HG03025 (cell line): ENCODE results near the gene FBF1.
A peak's percentile ranks its signal among the peaks of the same experiment; 100 is the strongest.

ENCODE experiments used
- ATAC-seq: cut with Tn5 transposase; IDR thresholded peaks from one replicate; pipeline ENCODE4 v1.9.1; 2021; ENCODE audit warnings: mild to moderate bottlenecking, moderate library complexity; ENCODE audit not compliant: unreplicated experiment, low FRiP score

The FBF1 gene

DNA sequence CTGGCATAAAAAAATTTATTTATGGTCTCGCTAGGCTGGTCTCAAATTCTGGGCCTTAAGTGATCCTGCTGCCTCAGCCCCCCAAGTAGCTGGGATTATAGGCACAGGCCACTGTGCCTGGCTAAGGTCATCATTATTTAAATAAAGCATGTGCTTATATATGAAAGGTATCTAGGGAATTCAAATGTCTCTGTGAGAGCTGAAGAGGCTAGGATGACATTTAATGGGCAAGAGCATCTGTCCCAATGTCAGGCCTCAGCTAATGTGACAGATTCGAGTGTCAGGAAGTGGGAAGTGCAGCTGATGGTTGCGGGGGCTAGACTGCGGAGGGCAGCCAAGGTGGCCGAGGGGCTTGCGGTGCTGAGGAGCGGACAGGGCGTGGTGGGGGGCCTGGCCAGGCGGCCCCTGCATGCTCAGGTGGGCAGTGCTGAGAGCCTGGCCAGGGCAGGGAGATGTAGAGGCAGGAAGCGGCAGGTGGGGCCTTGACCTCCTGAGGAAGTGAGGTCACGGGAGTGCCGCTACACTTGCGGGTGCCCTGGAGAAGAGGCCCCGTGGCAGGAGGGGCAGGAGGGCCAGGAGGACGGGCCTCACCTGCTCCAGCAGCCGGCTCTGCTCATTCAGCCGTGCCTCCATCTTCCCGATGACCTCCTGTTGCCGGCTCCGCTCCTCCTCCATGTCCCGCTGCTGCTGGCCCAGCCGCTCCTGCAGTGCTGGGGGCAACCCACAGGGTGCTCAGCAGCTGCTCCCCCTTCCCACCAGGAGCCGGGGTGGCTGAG lies 23.5 kb downstream of the FBF1 start:
- ATAC-seq = no peak

DNA sequence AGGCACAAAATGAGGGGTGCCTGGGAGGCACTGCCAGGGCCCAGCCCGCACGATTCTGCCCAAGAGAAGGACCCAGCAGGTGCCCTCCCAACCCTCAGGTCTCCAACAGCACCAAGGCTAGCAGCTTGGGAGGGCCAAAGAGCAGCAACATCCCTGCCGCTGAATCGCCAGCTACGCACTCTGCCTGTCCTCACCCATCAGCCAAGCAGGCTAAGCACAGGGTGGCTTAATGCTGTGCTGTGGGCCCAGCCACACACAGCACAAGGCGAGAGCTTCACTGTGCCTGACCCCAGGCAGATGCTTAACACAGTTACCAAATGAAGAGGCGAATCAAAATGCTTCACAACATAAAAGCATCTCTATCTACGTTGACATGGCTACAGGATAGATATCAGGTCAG lies 25.6 kb downstream of the FBF1 start:
- ATAC-seq = no peak

DNA sequence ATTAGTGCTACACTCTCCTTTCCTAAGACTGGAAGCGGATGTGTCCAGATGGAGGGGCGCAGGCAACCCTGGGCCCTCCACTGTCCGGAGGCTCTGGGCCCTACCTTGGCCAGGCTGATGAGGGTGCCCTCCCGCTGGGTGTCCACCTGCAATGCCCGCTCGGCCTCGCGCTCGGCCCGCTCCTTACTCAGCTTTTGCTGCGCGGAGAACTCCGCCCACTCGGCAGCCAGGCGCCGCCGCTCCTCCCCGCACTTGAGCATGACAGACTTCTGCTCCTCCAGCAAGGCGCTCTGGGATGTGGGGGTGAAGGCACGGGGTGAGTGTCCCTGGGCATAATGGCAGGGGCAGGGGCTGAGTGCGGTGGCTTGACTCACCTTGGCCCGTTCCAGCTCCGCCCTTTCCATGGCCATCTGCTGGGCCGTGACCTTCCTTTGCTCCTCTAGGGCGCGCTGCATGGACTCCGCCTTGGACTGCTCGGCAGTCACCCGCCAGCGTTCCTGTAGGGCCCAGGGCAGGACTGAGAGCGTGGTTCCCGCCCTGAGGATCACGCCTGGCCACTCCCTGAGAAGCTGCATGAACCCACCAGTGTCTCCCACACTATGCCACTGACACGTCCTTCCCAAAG lies 26.1 kb downstream of the FBF1 start:
- no peak for ATAC-seq

DNA sequence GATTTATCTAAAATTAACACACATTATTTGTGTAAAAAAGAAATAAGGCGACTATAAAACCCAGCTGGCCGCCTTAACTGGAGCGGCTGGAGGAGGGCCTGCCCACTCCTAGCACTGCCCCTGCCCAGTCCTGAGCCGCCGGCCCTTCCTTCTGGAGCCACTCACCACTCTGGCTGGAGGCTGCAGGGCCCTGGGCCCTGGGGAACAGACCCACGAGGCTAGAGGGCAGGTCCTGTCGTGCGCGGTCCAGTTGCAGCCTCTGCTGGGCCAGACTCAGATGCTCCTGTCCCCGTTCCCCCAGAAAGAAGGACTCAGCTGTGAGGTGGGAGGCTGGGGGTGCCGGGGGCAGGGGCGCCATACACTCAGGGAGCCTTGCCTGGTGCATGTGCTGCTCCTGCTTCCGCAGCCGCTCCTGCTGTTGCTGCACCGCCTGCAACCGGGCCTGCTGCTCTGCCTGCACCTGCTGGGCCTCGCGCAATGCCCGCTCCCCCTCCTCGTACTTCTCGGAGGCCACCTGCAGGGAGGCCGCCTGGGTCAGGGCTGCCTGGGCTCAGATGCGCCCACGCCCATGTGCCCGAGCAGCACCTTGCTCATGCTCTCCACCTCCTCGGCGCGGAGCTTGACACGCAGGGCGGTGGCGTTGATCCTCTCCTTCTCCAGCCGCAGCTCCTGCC lies 27.2 kb downstream of the FBF1 start:
- no peak for ATAC-seq

DNA sequence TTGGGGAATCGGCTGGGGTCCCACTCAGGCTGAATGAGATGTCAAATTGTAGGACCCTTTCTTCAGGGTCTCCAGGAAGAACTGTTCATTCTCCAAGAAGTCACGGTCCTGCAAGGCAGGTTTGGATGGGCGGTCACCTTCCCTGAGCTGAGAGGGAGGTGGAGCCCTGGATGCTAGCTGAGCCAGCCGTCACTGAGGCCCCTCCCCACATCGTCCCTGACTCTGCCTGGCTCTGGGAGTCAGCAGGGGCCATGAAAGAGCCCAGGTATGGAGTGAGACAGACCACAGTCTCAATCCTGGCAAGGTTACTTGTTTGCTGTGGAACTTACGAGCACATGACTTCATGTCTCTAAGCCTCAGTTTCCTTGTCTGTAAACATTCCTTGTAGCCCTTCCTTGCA lies 30.1 kb downstream of the FBF1 start:
- ATAC-seq = no peak

DNA sequence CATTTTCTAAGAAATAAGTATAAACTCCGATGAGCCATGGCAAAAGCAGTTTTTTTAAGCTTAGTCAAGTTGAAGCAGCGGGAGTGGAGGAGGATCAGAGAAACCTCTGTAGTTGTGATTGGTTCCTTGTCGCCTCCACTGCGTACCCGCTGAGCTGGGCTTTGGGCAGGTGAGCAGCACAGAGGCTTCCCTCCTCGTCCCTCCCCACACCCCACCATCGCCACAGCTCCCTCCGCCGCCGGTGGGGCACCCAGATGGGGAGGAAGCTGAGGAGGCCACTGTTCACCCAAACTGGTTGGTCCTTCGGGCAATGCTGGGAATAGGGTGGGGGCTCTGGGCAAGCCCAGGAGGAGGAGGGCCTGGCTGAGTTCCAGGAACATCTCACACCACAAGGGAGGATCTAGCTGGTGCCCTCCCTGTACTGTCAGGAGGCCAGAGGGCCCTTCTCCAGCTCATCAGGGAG lies 31.0 kb downstream of the FBF1 start:
- ATAC-seq = no peak

DNA sequence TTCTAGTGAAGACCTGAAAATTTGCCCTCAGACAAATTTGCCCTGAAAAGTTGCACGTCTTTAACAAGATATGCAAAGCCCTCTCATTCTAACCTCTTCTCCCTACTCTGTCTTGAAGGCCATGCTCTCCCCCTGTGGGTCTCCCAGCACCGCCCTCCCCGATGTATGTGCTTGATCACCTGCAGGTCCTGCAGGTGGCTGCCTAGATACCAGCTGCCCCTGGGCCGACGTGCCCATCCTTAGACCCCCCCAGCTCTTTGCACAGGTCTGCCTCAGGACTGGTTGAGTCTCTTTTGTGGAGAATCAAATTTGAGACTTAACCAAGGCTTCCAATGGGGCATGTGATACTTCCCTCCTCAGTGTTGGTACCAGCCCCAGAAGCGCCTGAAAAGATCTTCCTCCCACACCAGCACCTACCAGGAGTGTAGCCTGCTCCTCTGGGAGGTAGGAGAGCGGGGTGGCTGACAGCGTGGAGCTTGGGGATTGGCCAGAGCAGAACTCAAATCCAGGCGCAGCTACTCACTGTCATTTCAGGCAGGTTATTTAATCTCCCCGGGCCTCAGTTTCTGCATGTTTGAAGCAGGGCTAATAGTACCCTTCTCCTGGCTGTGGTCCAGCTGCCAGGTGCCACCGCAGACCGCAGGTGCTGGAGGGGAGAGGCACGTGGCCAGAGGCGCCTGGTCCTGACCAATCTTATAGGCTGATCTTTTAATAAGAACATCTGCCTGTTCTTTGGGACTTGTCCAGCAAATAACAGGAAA lies 31.6 kb downstream of the FBF1 start:
- ATAC-seq = no peak

DNA sequence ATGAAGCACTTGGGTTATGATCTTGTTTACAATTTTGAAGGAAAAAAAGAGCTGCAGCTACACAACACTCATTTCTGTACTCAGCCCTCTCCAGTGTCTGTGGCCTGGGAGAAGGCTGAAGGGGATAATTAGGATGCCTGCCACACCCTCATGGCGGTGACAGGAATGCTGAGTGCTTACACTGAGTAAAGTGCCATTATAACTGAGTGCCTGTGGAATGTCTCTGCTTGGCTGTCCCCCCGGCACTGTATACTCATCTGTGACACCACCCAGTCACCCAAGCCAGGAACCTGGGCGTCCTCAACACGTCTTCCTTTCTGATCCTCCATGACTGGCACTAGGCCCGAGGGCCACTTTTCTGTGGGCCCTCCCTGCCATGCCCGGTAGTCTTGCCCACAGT lies 32.6 kb downstream of the FBF1 start:
- ATAC-seq = no peak

DNA sequence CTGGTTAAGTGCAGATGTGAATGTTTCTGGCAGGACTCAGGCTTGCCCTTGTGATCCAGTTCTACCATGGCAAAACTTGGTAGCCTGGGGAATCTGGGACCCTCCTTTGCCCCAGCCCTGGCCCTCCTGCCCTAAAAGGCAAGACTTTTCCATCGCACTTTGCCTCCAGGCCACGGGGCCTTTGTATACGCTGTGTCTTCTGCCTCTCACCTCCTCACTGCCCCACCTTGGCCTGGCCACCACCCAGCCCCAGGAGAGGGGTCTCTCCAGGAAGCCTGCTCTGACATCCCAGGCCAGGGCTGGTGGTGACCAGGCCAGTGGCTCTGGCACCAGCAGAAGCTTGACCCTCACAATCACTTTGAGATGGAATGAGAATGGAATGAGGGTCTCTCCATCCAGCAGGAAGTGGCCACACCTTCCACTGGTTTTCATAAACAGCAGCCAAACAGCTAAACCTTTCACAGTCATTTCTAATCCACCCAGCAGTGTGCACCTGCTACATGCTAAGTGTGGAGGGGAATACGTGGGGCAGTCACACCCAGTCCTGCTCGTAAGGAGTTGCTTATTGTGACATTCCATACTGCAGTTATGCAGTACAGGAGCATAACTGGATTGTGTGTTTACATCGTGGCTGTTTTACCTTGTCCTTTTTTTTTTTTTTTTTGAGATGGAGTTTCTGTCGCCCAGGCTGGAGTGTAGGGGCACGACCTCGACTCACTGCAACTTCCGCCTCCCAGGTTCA lies 34.5 kb downstream of the FBF1 start:
- no peak for ATAC-seq

DNA sequence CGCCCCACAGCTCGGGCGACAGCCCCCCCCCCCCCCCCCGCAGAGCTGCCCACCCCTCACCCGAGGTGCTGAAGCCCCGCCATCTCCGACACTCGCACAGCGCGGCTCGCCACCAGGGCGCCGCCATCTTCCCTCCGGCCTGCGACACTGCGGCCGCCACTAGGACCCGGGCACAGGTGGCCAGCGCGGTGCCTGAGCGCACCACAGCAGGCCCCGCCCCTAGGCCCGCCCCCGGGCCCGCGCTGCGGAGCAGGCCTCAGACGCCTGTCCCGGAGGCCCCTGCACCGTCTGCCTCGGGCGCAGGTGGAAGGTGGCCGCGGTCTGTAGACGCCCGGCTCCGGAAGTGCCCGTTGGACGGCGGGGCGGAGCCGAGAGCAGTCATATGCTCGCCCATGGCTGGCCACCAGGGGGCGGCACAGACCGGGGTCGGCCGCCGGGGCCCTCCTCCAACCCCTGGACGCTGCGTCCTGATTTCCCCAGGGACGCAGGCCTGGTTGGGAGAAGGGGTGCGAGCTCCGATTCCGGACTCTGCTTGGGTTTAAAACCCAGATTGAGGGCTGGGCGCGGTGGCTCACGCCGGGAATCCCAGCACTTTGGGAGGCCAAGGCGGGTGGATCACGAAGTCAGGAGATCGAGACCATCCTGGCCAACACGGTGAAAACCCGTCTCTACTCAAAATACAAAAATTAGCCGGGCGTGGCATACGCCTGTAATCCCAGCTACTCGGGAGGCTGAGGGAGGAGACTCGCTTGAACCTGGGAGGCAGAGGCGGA lies 35.9 kb downstream of the FBF1 start, which contains the start of gene MRPL38:
Gene MRPL38 (minus strand): TSS at position 136 of the 773 bp plus-strand sequence. CDS start 9 bp downstream, at position 127.
- peak; percentile 88 for ATAC-seq

DNA sequence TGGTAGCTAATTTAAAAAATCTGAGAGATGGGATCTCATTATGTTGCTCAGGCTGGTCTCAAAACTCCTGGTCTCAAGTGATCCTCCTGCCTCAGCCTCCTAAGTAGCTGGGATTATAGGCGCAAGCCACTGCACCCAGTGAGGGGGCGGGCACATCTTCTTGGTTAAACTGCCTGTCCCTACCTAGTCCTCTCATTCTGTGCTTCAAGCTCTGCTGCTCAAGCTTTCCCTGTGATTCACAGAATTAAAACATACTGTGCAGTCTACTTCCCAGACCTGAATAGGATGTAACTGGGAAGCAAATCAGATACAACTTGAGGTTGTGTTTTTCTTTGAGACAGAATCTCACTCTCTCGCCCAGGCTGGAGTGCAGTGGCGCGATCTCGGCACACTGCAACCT lies 38.4 kb downstream of the FBF1 start:
- no peak for ATAC-seq

DNA sequence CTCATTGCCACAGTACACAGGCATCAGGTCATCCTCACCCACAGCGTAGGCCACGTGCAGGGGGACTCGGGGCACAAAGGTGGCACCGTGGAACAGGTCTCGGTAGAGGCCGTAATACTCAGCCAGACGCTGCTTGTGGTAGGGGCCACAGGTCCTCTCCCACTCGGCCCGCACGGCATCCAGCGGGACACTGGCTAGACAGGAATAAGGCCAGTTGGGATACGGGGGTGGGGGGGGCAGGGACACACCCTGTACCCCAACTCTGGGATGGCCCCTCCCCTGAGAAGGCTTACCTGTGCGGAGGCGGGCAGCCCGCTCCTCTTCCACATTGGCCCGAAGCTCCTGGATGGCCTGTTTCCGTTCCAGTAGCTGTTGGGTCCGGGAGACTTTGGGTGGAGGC lies 39.1 kb downstream of the FBF1 start:
- ATAC-seq = no peak

DNA sequence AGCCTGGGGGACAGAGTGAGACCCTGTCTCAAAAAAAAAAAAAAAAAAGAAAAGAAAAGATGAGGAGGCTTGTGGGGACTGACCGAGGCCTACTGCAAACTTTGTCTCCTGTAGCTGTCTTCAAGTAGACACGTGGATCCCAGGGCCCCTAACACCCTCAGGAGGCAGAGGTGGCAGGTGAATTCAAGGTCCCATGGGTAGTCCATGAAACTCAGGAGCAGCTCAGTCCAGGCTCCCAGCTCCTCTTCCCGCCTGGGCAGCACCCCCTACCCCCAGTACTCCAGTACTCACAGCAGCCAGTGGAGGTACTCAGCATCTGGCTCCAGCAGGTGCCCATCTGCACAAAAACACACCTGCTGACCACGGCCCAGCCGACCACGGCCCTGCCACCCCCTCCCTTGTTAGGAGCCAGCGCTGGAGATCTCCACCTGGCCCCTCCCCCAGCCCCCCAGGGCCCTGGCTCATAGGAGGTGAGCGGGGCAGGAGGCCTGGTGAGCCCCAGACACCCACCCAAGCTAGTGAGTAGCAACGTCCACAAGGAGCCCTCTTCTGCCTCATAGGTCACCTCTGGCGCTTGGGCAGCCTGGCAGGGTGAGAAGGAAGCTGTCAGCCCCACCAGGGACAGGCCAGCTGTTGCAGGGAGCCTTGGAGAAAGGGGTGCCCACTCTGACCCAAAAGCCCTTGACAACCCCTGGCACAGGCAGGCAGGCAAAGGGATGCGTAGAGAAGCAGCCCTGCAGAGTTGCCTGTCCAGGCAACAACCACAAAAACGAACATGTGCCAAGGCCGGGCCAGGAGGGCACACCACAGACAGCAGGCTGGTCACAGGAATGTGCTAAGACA lies 39.9 kb downstream of the FBF1 start:
- ATAC-seq = no peak

DNA sequence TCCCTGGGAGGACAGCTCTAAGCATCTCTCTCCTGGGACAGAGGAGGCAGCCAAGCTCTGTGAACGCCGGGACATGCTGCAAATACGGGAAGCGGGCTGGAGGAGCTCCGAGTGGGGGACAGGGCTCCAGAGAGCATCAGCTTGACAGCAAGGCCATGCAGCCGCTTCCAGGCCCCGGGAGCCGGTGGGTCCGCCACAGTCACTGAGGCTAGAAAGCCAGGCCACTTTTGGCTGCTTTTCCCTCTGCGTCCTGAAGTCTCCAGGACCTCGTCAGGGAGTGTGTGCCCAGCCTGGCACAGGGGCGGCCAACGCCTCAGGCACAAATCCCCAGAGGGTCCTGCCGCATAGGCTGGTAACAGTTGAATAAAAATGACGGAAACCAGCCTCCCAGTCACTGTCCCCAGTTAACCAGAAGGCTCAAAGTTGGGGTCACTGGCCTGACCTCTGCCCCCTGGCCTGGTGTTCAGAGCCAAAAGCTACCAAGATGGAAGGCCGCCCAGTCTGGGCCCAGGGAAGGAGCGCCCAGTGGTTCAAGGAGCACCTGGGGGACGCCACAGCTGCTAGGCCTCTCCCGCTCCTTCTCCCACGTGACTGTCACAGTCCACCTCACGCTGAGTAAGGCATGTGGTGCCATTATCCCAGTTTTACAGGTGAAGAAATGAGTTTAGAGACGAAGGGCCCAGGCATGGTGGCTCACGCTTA lies 40.9 kb downstream of the FBF1 start:
- ATAC-seq = no peak

DNA sequence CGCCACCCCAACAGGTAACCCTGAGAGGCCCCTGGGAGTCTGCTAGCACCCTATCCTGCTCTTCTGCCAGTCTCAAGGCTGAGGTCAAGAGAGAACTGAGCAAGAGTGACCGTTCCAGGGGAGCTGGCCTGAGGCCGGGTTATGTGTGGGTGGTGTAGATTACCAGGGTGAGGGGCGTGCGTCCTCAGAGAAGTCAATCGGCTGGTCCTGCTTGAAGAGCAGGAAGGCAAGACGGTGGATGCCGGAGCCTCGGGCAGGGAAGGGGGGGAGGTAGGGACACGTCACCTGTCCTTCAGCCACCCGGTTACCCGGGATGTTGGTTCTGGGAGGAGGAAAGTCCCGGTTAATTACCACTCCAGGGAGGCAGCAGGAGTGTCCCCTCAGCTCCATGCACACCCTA lies 41.5 kb downstream of the FBF1 start:
- ATAC-seq = no peak

DNA sequence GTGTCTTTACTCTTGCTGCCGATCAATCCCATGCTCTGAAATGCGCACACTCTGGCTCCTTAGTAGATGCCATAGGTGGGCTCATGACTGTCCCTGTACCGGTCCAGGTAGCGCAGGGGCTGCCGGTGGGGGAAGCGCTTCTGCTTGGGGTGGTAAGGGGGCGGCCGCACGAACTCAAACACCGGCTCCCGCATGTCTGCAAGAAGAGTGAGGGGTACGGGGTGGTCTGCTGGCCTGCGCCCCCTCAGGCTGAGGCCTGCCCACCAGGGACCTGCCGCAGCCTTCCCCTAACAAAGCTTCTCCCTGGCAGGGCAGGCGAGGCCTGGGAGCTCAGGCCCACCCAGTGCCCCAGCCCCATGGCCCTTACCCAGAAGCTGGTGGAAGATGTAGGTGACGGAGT lies 42.1 kb downstream of the FBF1 start:
- no peak for ATAC-seq

DNA sequence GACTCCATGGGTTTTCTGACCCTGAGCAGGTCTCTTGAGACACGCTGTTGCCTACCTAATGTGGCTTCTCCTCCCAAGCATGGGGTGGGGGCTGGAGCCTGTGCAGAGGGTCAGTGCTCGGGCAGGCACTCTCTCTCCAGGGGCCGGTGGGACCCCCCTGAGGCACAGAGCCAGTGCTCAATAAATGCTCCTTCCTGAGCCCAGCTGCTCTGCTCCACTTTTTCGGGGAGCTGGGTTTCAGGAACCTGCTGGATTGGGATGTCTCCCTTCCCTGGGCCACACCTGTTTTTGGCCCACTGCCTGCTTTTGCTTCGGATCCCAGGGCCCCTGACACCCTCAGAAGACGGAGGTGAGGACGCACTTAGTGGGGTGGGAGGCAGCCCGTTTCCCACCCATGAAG lies 42.8 kb downstream of the FBF1 start:
- no peak for ATAC-seq
